Measurements from ENCODE around the gene MCM7.

Gene MCM7

GRCh38 chr7:100093054-100093453 lies 8.1 kb downstream of the MCM7 start:
- FAIRE-seq: no peak

GRCh38 chr7:100091411-100092181 lies 9.6 kb downstream of the MCM7 start:
- no peak for FAIRE-seq

- FAIRE-seq: no peak
These were observed 10.4 kb downstream of the MCM7 start for GRCh38 chr7:100090527-100091410.

- no peak for FAIRE-seq
These were observed 11.6 kb downstream of the MCM7 start for GRCh38 chr7:100089458-100090196.

DNA sequence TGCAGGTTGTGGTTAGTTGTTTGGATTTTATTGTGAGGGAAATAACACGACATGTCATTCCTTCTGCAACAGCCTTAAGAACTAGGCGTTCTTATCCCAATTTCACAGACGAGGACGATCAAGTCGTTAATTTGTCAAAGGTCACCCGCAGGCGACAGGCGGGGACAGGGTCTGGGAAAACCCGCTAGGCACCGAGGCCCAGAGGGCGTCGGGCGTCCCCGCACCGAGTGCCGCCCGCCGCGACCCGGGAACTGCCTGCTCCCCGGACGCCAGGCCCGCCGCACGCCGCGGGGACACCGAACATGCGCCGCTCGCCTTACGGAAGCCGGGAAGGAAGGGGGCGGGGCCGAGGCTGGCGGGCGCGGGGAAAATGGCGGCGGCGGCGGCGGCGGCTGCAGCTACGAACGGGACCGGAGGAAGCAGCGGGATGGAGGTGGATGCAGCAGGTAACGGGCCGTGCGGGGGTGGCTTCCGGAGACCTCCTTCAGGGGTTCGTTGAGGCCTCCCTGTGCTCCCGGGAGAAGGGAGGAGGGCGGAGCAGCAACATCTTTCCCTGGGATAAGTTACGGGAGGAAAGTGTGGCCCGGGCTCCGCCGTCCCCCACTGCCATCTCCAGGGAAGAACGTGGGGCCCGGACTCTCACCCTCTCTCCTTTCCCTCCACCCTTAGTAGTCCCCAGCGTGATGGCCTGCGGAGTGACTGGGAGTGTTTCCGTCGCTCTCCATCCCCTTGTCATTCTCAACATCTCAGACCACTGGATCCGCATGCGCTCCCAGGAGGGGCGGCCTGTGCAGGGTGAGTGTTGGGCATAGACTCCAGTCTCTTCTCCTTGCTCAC lies 12.4 kb downstream of the MCM7 start, which contains the start of gene COPS6:
Gene COPS6 (plus strand): TSS at position 349 of the 837 bp plus-strand sequence. CDS start 22 bp downstream, at position 371.
- no peak for FAIRE-seq

DNA sequence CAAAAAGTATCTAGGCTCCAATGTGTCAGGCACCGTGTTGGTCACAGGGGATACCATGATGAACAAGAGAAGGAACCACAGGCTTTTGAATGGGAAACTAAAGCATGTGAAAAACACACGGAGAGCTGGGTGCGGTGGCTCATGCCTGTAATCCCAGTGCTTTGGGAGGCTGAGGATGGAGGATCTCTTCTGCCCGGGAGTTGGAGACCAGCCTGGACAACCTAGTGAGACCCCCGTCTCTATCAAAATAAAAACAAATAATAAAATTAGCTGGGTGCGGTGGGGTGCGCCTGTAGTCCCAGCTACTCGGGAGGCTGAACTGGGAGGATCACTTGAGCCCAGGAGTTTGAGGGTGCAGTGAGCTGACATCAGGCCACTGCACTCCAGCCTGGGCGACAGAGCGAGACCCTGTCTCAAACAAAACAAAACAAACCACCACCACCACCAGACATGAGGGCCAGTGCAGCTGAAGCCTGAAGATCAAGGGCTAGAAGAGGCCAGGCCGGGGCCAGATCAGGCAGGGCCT lies 13.0 kb downstream of the MCM7 start:
- FAIRE-seq: no peak

DNA sequence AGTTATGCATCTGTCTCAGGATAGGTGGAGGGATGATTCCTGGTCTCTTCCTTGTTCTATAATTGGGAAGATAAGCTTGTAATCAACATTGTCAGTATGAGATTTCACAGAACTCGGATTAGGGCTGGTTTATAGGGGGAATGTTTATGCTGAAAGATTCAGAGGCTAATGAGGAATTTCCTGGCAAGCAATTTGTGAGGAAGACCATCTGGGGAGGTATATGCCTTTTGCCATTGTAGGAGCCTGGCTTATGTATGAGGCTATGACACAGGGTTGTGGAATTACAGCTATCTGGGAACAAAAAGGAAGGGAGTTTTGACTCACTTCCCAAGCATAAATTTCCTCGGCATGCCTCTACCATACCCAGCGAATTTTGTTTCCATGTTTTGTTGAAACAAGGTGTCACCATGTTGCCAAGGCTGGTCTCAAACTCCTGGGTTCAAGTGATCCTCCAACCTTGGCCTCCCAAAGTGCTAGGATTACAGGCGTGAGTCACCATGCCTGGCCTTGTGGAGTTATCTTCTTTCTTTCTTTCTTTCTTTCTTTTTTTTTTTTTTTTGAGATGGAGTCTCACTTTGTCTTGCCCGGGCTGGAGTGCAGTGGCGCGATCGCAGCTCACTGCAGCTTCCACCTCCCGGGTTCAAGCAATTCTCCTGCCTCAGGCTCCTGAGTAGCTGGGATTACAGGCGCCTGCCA lies 14.0 kb downstream of the MCM7 start:
- peak; percentile 90 for FAIRE-seq

DNA sequence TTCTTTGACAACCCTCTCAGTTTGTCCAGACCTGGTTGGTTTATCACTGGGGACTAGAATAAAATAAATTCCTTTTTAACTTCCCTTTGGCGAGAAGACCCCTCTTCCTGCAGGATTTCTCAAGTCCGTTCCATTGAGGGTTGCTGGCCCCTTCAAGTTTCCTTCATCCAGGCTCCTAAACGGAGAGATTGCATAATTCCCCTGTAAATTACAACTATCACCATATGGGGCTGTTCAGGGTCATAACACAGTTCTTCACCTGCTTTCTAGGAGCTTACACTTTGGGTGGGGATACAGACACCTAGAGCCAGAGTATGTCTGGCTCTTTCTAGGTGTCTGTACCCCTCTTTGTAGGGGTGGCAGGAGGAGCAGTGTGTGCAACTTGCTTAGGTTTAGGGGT lies 15.7 kb downstream of the MCM7 start:
- no peak for FAIRE-seq

DNA sequence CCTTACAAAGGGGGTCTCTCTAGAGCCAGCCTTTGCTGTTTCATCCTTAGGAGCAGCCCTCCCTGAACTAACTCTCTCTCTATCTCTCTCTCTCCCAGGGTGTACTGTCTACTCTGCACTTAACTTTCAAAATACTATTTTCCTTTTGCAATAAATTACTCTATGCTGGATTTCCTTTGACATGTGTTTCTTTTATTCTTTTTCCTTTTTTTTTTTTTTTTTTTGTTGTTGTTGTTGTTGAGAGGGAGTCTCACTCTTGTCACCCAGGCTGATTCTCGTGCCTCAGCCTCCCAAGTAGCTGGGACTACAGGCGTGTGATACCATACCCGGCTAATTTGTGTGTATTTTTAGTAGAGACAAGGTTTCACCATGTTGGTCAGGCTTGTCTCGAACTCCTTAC lies 18.2 kb downstream of the MCM7 start:
- no peak for FAIRE-seq

- peak; percentile 82 for FAIRE-seq
These were observed 19.6 kb downstream of the MCM7 start, which contains the start of gene ZNF3 for GRCh38 chr7:100081535-100082102. Gene ZNF3, minus strand, starts transcription at chr7:100081723. Its CDS starts 4,366 bp downstream, at chr7:100077357.

- FAIRE-seq: no peak
These were observed 20.2 kb downstream of the MCM7 start for GRCh38 chr7:100080907-100081534.

DNA sequence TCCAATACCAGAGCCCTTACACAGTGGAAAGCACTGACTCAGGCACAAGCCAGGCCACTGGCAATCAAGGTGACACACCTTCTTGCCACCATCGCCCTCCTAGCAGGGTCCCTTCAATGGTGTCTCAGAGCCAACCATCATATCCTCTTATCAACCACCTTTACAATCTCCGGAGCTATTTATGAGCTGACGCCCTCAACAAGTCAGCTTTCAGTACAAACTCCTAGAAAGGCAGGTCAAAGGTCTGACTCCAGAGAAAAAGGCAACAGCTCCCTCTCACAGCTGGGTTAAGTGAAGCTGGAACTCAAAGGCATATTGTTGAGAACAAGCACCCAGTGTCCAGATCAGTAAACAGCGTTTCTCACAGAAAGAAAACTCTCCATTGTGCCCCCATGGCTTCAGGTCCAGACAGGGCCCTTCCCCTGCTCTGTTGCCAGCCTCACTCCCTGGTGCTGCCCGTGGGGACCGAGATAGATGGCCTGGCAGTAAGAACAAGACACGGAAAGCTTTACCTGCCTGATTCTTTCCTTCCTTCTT lies 22.1 kb downstream of the MCM7 start:
- no peak for FAIRE-seq

GRCh38 chr7:100077205-100077604 lies 24.0 kb downstream of the MCM7 start:
- no peak for FAIRE-seq

GRCh38 chr7:100075418-100075817 lies 25.8 kb downstream of the MCM7 start:
- FAIRE-seq: no peak

DNA sequence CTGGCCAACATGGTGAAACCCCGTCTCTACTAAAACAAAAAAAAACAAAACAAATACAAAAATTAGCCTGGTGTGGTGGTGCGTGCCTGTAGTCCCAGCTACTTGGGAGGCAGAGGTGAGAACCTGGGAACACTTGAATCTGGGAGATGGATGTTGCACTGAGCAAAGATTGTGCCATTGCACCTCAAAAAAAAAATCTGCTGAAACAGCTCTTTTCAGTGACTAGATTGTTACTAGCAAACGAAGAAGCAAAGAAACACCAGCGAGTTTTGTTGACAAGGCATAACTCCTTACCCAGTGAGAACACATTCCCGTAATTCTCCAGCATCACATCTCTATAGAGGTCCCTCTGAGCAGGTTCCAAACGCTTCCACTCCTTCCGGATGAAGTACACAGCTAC lies 26.4 kb downstream of the MCM7 start:
- no peak for FAIRE-seq

- no peak for FAIRE-seq
These were observed 28.7 kb downstream of the MCM7 start for GRCh38 chr7:100072462-100072861.

DNA sequence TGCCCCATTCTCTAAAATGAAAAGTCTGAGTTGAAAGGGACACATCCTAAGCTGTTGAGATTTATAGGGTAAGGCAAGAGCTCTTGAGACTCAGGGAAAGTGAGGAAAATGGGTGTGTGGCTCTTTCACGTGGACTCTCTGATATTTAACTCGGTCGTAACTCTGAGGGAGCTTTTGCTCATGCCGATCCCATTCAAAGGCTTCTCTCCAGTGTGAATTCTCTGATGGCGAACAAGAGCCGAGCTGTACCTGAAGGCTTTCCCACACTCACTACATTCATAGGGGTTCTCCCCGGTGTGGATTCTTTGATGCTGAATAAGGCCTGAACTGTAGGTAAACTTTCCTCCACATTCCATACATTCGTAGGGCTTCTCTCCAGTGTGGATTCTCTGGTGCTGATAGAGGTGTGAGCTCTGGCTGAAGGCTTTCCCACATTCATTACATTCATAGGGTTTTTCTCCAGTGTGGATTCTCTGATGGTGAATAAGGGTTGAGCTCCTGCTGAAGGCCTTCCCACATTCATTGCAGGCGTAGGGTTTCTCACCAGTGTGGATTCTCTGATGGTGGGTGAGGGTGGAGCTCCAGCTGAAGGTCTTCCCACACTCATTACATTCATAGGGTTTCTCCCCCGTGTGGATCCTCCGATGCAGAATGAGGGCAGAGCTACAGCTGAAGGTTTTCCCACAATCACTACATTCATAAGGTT lies 30.0 kb downstream of the MCM7 start:
- no peak for FAIRE-seq

GRCh38 chr7:100069991-100070390 lies 31.2 kb downstream of the MCM7 start:
- FAIRE-seq: no peak

- no peak for FAIRE-seq
These were observed 34.2 kb downstream of the MCM7 start for GRCh38 chr7:100066953-100067352.
